Subcutaneous abdominal adipose tissue (tissue), 5 donors: Measurements from ENCODE around the gene GCNT1.
"Not testable (repeated sequence)": the region's sequence is repeated elsewhere in the genome, so short reads cannot be mapped to it uniquely, and the experiment has no call there.

Experiments used
- H3K27ac ChIP-seq: one replicate; pipeline ENCODE4 v1.7.0; 2013; ENCODE audit warnings: low read depth, mild to moderate bottlenecking, inconsistent platforms, low read length, moderate library complexity
- H3K27me3 ChIP-seq, 5 donors: one replicate each; pipeline ENCODE4 v1.7.0; 2013; ENCODE audit warnings: low read length in 5 of 5, inconsistent platforms in 1 of 5; ENCODE audit not compliant: control insufficient read depth in 5 of 5, insufficient read depth in 4 of 5
- H3K36me3 ChIP-seq, 5 donors: one replicate each; pipeline ENCODE4 v1.7.0; 2013; ENCODE audit warnings: low read length in 5 of 5; ENCODE audit not compliant: control insufficient read depth in 5 of 5, insufficient read depth in 5 of 5
- H3K4me1 ChIP-seq, 5 donors: one replicate each; pipeline ENCODE4 v1.7.0; 2013; ENCODE audit warnings: low read length in 5 of 5, mild to moderate bottlenecking in 3 of 5, moderate library complexity in 1 of 5; ENCODE audit not compliant: control insufficient read depth in 5 of 5, insufficient read depth in 5 of 5
- H3K4me3 ChIP-seq, 5 donors: one replicate each; pipeline ENCODE4 v1.7.0; 2013; ENCODE audit warnings: low read length in 5 of 5, low read depth in 1 of 5
- H3K9ac ChIP-seq, 5 donors: one replicate each; pipeline ENCODE4 v1.7.0; 2013; ENCODE audit warnings: low read length in 5 of 5, mild to moderate bottlenecking in 4 of 5, moderate library complexity in 3 of 5
- H3K9me3 ChIP-seq, 5 donors: one replicate each; pipeline ENCODE4 v1.7.0; 2013; ENCODE audit warnings: low read length in 5 of 5; ENCODE audit not compliant: control insufficient read depth in 5 of 5
- donor health status: healthy.
- donor health status: healthy.
- donor health status: healthy.
- donor health status: healthy.
- donor health status: healthy.

Gene GCNT1

DNA sequence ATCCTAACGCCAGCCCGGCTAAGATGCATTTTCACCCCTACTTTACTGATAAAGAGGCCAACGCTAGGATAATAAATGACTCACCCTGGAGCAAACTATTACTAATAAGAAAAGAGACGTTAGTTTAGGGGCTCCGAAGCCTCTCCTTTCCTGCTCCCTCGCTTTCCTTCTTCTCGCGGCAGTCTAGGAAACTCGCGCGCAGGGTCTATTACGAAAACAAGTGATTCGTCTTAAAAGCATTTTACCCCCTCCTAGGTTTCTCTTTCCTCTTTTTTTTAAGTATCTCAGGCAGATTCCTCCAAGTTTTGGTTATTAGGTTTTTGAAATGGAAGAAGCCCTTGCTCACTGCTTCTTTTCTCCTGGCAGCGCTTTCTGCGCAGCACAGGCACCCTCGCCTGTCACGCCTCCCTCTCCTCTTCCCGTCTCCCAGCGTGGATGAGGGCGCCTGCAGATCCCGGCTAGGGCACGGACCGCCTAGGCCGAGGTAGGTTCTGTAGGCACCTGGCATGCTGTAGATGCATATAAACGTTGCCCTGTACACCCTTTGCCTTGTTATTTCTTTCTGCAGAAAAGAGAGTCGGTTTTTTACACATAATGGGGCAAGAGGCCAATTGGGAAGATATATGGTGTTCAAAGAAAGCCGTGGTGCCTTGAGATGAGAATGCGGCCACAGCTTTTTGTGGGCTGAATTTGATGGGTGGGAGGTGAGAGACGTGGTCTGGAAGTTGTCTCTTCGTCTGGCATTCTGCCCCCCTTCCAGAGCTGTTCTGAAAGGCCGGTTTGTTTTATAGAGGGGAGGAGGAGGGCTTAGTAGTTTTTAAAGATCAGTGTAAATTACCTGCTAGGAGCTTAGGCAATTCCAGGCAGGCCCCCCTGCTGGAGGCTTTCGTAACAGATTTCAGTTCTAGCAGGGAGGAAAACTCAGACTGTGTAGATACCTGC is 983 bp downstream of the GCNT1 start:
- Histone ChIP-seq H3K9me3 (no peaks in the 10 kb centered on the region), H3K9ac (peak overlapping the region in 4 of 5 donors; percentile 10 to 76 (median 64)), H3K4me1 (peaks cover 2 to 24% (median 19%) of the 10 kb centered on the region in 5 donors), H3K27ac (peak overlapping the region; percentile 46), H3K36me3 (no peaks in the 10 kb centered on the region), H3K27me3 (no peaks in the 10 kb centered on the region), H3K4me3 (peak overlapping the region; percentile 77 to 85 (median 79))

DNA sequence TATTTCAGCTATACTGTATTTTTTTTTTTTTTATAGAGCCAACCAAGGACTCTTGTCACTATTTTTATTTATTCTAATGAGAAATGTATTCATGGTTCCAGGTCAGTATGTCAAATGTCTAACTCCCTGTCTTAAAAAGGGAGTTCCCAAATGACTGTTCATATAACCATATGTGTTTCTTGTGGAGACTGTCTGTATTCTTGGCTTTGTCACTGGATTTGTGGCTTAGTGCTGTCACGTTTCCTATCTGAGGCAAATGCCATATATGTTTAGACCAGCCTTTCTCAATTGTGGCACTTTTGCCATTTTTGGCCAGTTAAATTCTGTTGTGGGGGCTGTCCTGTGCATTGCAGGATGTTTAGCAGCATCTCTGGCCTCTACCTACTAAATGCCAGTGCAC is 3.1 kb downstream of the GCNT1 start:
- no peaks in the 10 kb centered on the region for H3K9me3 ChIP-seq
- no peaks in the 10 kb centered on the region for H3K27me3 ChIP-seq
- no peak overlapping the region for H3K4me3 ChIP-seq
- H3K36me3 ChIP-seq: no peaks in the 10 kb centered on the region
- peaks cover 2 to 31% (median 19%) of the 10 kb centered on the region in 5 donors for H3K4me1 ChIP-seq
- no peak overlapping the region for H3K27ac ChIP-seq
- no peak overlapping the region for H3K9ac ChIP-seq

DNA sequence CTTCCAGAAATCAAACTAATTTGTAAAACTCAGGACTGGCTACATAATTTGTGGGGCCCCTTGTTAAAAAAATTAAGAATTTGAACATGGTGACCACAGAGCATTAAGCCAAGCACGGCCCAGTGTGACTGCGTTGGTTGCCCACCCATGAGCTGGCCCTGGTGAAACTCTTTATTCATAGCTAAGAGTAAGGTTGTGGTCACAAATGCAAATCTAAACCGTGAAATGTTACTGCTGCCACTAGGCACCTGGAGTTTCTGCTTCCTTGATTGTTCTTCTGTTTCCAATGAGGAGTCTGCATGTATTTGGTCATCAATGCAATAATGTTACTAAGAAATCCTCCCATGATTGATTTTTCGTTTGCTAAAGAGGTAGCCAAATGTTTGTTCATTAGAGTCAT is 4.2 kb downstream of the GCNT1 start:
- H3K4me1 ChIP-seq: peaks cover 2 to 31% (median 19%) of the 10 kb centered on the region in 5 donors
- no peak overlapping the region for H3K9ac ChIP-seq
- H3K27me3 ChIP-seq: no peaks in the 10 kb centered on the region
- no peaks in the 10 kb centered on the region for H3K36me3 ChIP-seq
- no peak overlapping the region for H3K4me3 ChIP-seq
- no peak overlapping the region for H3K27ac ChIP-seq
- H3K9me3 ChIP-seq: no peaks in the 10 kb centered on the region

DNA sequence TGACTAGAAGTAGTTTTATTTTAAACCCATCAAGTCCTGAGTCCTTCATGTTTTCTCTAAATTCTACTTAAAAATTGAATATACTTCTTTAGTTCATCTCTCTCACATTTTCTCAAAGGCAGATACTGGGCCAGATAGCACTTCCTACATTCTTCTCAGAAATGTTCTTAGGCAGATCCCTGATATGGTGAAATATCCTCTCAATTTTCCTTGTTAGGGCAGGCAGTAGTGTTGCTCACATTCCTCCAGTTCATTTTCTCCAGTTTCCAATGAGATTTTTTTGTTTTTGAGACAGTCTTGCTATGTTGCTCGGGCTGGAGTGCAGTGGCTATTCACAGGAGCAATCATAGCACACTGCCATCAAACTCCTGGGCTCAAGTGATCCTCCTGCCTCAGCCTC is 5.7 kb downstream of the GCNT1 start:
- no peak overlapping the region for H3K4me3 ChIP-seq

DNA sequence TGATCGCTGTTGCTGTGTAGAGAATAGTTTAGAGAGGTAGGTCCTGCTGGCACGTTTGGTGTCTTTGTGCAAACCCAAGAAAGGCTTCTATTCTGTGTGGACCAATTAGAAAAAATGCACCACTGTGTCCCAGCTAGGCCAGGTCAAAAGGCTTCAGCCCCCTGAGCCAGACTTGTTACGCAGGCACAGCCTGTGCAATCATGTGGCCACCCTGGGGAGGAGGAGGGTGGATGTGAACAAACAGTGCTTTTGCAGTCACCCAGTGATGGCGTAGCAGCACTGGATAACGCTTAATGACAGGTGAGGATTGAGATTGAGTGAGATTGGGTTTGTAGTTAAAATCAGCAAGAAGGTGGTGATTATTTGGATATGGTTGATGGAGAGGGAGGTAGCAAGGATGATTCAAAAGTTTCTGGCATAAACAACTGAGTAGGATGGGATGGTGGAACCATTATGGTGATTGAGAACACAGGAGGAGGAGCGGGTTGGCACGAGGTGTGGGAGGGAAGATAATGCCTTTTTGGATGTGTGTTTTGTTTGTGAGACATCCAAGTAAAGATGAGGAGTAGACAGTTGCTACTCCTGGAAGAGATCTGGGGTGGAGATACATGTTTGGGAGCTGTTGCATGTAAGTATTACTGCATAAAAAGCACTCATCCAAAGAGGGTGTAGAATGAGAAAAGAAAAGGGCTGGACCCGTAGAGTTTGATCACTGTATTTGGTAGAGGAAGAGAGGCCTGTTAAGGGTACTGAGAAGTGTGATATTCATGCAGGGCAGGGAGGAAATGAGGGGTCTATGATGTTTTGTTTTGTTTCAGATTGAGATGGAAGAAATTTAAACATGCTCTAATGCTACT is 6.7 kb downstream of the GCNT1 start:
- Histone ChIP-seq H3K9me3 (no peaks in the 10 kb centered on the region), H3K4me3 (no peak overlapping the region), H3K4me1 (peaks cover 0 to 15% (median 3%) of the 10 kb centered on the region in 5 donors), H3K27ac (no peak overlapping the region), H3K36me3 (no peaks in the 10 kb centered on the region), H3K27me3 (no peaks in the 10 kb centered on the region), H3K9ac (no peak overlapping the region)

More for the DNA sequence above, 5.7 kb downstream of the GCNT1 start:
- Histone ChIP-seq H3K9ac (no peak overlapping the region), H3K9me3 (no peaks in the 10 kb centered on the region), H3K36me3 (no peaks in the 10 kb centered on the region), H3K4me1 (peaks cover 2 to 20% (median 8%) of the 10 kb centered on the region in 5 donors), H3K27me3 (no peaks in the 10 kb centered on the region), H3K27ac (no peak overlapping the region)

DNA sequence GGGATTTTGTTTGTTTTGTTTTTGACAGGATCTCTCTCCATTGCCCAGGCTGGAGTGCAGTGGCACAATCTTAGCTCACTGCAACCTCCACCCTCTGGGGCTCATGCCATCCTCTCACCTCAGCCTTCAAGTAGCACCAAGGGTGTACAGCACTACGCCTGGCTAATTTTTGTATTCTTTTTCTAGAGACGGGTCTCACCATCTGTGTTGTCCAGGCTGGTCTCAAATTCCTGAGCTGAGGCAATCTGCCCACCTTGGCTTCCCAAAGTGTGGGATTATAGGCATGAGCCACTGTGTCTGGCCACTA is 7.3 kb downstream of the GCNT1 start:
- H3K27me3 ChIP-seq: no peaks in the 10 kb centered on the region
- H3K9me3 ChIP-seq: no peaks in the 10 kb centered on the region
- H3K9ac ChIP-seq: no peak overlapping the region
- no peak overlapping the region for H3K27ac ChIP-seq
- H3K4me3 ChIP-seq: no peak overlapping the region
- H3K4me1 ChIP-seq: peaks cover 0 to 14% (median 3%) of the 10 kb centered on the region in 5 donors
- H3K36me3 ChIP-seq: no peaks in the 10 kb centered on the region

DNA sequence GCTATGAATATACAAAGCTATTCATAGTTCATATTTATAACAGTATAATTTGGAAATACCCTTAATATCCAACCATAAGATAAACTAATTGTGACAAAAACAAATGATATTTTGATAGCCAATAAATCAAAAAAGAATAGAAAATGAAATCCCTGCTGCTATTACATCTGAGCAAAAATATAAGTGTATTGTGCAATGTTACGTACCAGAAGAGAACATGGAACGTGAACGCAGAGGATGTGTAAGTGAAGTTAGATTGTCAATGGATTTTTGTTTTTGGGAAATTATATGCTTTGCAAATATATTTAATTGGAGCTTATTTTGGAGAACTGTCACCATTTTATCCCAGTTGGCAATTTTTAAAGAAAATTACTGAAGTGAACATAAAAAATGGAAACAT is 15.4 kb downstream of the GCNT1 start:
- Histone ChIP-seq H3K9me3 (peaks cover 0 to 5% (median 0%) of the 10 kb centered on the region in 5 donors), H3K9ac (no peak overlapping the region), H3K4me1 (no peaks in the 10 kb centered on the region), H3K36me3 (no peaks in the 10 kb centered on the region), H3K27ac (no peak overlapping the region), H3K4me3 (no peak overlapping the region), H3K27me3 (no peaks in the 10 kb centered on the region)

DNA sequence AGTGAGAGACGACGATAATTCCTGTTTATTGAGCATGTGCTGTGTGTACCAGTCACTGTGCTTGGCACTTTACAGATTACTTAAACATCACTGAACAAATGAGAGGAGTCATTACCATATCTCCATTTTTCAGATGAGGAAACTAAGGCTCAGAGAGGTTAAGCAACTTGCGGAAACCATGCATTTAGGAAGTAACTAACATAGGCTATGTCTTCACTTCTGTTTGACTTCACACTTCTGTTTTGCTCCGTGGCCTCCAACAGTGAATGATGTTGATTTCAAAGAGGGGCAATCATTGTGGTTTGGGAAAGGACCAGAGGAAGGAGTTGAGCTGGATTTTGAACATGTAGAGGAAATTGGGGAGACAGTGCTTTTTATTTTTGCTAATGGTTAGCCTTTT is 16.7 kb downstream of the GCNT1 start:
- Histone ChIP-seq H3K4me1 (no peaks in the 10 kb centered on the region), H3K9ac (no peak overlapping the region), H3K36me3 (no peaks in the 10 kb centered on the region), H3K9me3 (peaks cover 0 to 5% (median 0%) of the 10 kb centered on the region in 5 donors), H3K27me3 (no peaks in the 10 kb centered on the region), H3K27ac (no peak overlapping the region), H3K4me3 (no peak overlapping the region)

DNA sequence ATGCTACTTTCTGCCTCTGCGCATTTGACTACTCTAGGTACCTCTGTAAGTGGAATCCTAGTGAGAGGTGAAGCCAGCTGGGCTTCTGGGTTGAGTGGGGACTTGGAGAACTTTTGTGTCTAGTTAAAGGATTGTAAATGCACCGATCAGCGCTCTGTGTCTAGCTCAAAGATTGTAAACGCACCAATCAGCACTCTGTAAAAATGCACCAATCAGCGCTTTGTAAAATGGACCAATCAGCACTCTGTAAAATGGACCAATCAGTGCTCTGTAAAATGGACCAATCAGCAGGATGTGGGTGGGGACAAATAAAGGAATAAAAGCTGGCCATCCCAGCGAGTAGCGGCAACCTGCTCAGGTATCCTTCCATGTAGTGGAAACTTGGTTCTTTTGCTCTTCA is 18.8 kb downstream of the GCNT1 start:
- not testable (repeated sequence) for H3K9ac ChIP-seq, H3K4me1 ChIP-seq, H3K36me3 ChIP-seq, H3K9me3 ChIP-seq, H3K27me3 ChIP-seq, H3K4me3 ChIP-seq, H3K27ac ChIP-seq

DNA sequence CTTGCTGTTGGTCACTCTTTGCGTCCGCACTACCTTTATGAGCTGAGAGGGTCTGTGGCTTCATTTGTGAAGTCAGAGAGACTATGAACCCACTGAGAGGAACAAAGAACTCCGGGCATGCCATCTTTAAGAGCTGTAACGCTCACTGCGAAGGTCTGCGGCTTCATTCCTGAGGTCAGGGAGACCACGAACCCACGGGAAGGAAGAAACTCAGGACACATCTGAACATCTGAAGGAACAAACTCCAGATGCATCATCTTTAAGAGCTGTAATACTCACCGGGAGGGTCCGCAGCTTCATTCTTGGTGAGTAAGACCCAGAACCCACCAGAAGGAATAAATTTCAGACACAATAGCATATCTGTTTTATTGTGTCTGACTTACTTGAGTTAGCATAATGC is 19.2 kb downstream of the GCNT1 start:
- Histone ChIP-seq H3K27me3 (no peaks in the 10 kb centered on the region), H3K4me3 (no peak overlapping the region), H3K27ac (no peak overlapping the region), H3K9me3 (peaks cover 0 to 5% (median 3%) of the 10 kb centered on the region in 5 donors), H3K9ac (no peak overlapping the region), H3K4me1 (no peaks in the 10 kb centered on the region), H3K36me3 (no peaks in the 10 kb centered on the region)
